SKM-1 (cell line): Measurements from ENCODE around the gene HMOX1.
"Not testable (repeated sequence)": the region's sequence is repeated elsewhere in the genome, so short reads cannot be mapped to it uniquely, and the experiment has no call there.

Experiments used
- DNase-seq: peaks from one replicate; lab custom pipeline; 2025; ENCODE audit not compliant: unreplicated experiment; lab: John Stamatoyannopoulos, UW

The HMOX1 gene

GRCh38 chr22:35349704-35350538, 31.0 kb upstream of the HMOX1 start:
- no peak for DNase-seq

DNA sequence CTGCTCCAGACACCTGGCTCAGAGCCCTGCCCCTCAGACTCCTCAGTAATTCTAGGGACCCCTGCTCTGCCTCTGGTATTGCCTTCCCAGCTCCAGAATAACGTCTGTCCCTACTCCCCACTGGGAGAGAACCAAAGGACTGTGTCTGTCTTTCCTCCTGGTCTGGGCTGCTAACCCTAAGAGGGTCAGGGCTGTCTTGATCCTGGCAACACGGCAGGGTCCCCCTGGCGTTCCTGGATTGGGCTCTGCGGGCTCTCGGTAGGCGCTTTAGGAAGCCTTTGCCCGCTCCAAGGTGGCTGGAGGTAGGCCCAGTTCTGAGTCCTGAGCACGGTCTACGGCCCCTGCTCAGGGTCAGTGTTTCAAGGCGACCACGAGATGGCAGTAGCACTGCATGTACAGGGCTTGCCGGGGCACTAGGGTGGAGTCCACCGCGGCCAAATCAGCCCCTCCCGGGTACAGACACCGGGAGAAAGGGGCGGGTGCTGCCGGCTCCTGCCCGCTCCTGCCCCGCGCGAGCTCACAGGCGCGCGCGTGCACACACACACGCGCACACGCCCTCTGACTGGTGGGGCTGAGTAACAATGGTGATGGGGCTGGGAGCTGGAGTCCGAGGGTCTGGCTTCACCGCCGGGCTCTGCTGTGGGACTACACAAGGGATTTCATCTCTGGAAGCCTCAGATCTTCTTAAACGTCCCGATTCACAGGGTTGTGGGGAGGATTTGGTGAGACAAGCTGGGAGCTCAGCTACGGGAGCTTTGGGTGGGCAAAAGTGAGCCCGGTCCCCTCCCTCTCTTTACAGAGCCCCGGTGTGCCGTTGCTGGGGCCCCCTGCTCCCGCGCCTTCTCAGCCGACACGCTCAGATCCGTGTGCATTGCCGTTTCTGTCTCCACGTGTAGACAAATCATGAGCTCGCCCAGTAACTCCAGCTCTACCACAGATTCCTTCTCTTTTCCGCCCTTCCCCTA, 30.1 kb upstream of the HMOX1 start:
- peak; percentile 53 for DNase-seq

- DNase-seq, result peak; percentile 54
Observed at GRCh38 chr22:35352214-35353111, 28.4 kb upstream of the HMOX1 start.

GRCh38 chr22:35353318-35353717, 27.6 kb upstream of the HMOX1 start:
- DNase-seq, result no peak

DNA sequence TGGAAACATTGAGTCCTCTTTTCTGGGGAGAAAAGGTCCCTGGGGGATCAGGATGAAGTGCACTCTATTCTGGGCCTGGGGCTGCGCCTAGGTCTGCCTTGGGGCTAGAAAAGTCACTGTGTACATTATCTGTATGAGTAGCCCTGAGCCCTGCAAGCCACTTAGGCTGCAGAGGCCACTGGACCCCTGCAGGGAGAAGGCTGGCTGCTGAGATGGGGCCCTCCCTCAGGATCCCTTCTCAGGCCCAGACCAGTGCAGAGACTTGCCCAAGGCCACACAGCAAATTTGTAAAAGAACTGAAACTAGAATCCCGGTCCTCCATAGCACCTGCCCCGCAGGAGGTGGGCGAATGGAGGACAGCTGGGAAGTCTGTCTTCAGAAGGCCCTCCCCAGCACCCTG, 26.8 kb upstream of the HMOX1 start:
- no peak for DNase-seq

GRCh38 chr22:35357883-35358621, 22.8 kb upstream of the HMOX1 start:
- DNase-seq, result no peak

DNA sequence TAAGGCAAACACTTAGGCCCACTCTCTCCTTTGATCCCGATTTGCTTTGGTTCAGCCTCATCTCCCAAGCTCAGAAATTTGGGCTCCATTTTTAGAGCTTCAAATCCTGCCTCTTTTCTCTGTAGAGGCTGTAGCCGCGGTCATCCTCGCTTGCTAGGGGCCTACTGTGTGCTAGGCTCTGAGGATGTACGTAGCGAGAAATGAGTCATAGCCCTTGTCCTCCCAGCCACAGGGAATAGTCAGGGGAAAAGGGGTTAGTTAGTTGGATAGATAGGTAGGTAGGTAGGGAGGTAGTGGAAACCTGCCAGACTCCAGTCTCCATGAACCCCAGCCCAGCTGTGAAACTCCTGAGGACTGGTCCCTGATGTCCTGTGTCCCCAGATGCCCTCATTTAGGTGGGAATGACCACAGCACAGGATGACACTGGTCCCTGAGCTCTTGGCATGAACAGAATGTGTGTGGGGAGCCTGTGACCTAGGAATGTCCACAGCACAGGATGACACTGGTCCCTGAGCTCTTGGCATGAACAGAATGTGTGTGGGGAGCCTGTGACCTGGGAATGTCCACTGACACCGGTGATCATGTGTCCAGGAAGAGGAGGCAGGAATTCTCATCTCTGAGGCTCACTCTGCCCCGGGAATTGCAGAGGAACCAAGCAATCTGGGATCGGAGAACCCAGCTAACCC, 21.4 kb upstream of the HMOX1 start:
- no peak for DNase-seq

DNA sequence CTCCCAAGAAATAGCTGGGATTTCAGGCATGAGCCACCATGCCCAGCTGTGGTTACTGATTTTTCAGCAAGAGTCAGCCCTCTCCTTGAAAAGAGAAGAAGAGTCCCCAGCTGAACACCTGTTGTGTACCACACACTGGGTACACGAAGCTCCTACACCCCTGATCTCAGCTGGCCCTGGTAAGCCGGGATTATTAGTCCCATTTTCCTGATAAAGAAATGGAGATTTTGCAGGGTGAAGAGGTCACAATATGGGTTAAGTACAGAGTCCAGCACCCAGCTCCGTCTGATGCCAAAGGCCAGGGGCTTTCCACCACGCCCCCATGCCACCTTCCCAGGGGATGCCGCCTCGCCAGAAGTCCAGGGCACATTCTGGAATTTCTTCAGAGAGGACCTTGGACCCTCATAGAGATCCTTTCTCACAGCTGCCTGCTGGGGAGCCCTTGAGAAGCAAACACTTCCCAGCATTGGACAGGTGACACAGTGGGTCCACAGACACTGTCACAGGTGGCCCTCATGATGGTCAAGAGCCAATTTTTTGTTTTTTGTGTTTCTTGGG, 19.8 kb upstream of the HMOX1 start:
- DNase-seq, result no peak

DNA sequence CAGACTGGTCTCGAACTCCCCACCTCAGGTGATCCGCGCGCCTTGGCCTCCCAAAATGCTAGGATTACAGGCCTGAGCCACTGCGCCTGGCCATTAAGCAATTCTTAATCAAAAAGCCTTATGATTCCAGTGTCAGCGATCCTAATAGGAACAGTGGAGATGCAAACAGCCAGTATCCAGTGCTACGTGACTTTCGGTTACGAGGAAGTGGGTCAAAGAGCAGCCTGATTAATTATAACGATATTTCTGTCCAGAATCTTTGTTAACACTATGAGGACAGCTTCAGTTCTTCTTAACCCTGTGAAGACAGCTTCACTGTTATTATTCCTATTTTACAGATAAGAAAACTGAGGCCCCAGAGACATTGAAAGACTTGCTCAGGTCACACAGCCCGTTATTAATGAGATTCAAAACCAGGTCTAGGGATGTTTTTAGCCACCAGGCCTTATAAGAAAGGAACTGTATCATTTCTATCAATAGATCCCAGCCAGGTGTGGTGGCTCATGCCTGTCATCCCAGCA, 17.3 kb upstream of the HMOX1 start:
- DNase-seq, result no peak

- DNase-seq, result not testable (repeated sequence)
Observed at GRCh38 chr22:35364230-35364629, 16.7 kb upstream of the HMOX1 start.

DNA sequence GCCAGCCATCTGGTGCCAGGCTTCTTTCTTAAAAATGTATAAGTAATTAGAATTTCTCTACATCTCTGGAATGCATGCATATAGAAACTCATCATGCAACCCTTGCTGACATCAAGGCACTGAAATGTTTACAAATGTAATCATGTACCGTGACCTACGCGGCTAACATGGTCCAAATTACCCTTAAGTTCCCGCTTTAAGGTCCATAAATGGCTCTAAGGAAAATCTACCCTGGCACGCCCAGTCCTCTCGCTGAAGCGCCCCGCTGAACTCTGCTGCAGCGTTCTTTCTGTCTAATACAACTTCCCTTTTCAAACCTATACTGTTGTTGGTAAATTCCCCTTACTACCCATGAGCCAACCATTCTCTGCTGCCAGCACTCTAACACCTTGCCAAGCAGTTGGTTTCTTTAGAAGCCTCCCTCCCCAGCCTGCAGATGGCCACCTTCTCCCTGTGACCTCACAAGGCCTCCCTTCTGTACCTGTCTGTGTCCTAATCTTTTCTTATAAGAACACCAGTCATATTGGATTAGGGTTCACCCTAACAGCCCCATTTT, 13.5 kb upstream of the HMOX1 start:
- peak; percentile 59 for DNase-seq

GRCh38 chr22:35368386-35368785, 12.5 kb upstream of the HMOX1 start:
- DNase-seq, result no peak

DNA sequence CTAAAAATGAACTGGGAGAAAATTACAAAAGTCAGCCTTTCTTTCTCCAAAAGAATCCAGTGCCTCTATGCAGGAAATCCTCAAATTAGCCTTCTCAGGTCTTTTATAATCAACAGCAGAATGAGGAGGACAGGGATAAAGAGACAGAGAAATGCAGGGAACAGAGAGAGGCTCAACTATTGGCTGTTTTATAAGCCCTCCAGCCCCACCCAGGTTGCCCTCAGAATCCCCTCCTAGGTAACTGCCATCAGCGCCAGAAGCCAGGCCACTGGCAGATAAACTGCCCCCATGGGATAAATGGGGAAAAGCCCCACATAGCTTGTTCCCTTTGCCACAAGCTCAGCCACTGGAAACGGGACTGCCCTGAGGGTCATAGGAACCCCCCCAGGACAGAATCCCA, 10.9 kb upstream of the HMOX1 start:
- DNase-seq, result no peak

GRCh38 chr22:35373781-35374180, 7.1 kb upstream of the HMOX1 start:
- DNase-seq, result no peak

DNA sequence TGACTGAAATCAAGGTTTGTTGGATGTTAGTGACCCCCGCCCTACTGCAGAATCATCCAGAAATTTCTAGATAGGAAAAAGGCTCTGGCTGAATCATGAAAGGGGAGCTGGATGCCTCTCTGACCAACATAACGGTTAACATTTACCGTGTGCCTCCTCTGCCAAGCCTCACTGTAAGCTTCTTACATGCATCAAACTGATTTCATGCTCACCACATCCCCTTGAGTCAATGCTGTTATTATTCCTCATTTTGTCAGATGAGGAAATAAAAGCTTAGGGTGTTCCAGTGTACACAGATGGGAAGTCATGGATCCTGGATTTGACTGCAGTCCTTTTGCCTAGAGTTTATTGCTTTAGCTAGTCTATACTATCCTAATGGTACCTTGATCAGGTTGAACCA, 5.9 kb upstream of the HMOX1 start:
- DNase-seq, result peak; percentile 5

DNA sequence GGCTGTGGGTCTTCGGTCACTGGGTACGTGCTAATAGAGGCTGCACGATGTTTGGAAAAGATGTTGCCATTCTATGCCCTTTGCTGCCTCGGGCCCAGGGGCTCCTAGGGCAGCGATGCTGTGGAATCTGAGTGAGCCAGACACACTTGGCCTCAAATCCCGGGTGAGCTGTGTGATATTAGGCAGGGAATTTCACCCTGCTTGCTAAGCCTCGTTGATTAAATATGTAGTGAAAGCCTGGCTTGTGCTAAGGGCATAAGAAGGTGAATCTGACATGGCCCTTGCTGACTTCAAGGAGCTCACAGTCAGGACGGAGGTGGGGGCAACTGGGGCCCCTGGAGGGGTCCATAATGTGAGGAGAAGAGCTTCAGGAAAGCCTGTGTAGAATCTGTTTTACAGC, 5.4 kb upstream of the HMOX1 start:
- DNase-seq, result no peak

- DNase-seq, result peak; percentile 98
Observed at GRCh38 chr22:35376728-35377472, 4.0 kb upstream of the HMOX1 start.

DNA sequence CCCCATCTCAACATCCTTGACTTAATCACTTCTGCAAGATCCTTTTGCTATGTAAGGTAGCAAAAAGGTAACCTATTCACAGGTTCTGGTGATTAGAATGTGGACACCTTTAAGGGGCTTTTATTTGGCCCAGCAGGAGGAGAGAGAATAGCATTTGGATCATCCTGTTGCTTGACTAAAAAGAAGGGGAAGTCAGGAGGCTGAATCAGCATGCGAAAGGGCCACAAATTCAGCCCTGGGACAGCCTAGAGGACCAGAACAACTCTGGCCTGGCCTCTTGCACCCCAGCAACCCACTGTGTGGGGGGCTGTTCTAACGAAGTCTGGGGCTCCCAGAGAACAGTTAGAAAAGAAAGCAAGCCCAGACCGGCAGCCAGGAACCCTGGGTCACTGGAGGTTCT, 3.2 kb upstream of the HMOX1 start:
- no peak for DNase-seq
